Activated CD8-positive, alpha-beta T cell treated with anti-CD3 and anti-CD28 coated beads for 36 hours (primary cell): ENCODE data around the gene CEP85L. TPM values are rescaled to one million over a fixed set of nuclear protein-coding genes. Genes with fewer than 3 reads are reported as not detected.

Experiments used
- ATAC-seq: fragments of 200-7000 bp; cut with Tn5 transposase; one replicate; pipeline ENCODE4 v1.10.0; 2021; ENCODE audit warnings: mild to moderate bottlenecking, moderate library complexity
- CTCF ChIA-PET: fragments of 350-600 bp; sonication (Branson Sonifier 250); formaldehyde crosslinking; loops from one replicate; lab custom pipeline; 2021; ENCODE audit warnings: antibody characterized with exemption; lab: Charles Lee
- POLR2A ChIA-PET: fragments of 350-600 bp; sonication (Branson Sonifier 250); formaldehyde crosslinking; loops from one replicate; lab custom pipeline; 2021; ENCODE audit warnings: antibody characterized with exemption; lab: Charles Lee
- DNase-seq: peaks from one replicate; pipeline ENCODE4 v3.0.0-alpha.2; 2020
- H3K27ac Mint-ChIP-seq: one replicate; pipeline ENCODE4 v1.8.0; 2021; ENCODE audit warnings: mild to moderate bottlenecking, mixed read lengths
- H3K27me3 Mint-ChIP-seq: one replicate; pipeline ENCODE4 v1.8.0; 2021; ENCODE audit warnings: mixed read lengths
- H3K36me3 Mint-ChIP-seq: one replicate; pipeline ENCODE4 v1.8.0; 2021; ENCODE audit warnings: low read depth, mixed read lengths
- H3K4me1 Mint-ChIP-seq: one replicate; pipeline ENCODE4 v1.8.0; 2021; ENCODE audit warnings: low read depth, mixed read lengths
- H3K4me3 Mint-ChIP-seq: one replicate; pipeline ENCODE4 v1.8.0; 2021; ENCODE audit warnings: mild to moderate bottlenecking, moderate library complexity, mixed read lengths
- H3K9me3 Mint-ChIP-seq: one replicate; pipeline ENCODE4 v1.8.0; 2021; ENCODE audit warnings: mixed read lengths
- intact Hi-C: fragments of 100-400 bp; cut with micrococcal nuclease; formaldehyde crosslinking; loops from one replicate; pipeline ENCODE4 v1.10.0; 2022
- total RNA-seq, 2 experiments: library from RNA; stranded (reverse); gene quantifications; one replicate each; pipeline ENCODE4 v1.2.3, GENCODE V29; 2021
- TF ChIP-seq, protein P1 (sequence below): fragments of 200-600 bp; IDR thresholded peaks from one replicate; pipeline ENCODE4 v1.8.0; 2022; ENCODE audit warnings: antibody characterized with exemption, mild to moderate bottlenecking

The CEP85L gene
- total RNA-seq, 2 experiments from 2014 or later, result 39.6 to 40.3 TPM

DNA sequence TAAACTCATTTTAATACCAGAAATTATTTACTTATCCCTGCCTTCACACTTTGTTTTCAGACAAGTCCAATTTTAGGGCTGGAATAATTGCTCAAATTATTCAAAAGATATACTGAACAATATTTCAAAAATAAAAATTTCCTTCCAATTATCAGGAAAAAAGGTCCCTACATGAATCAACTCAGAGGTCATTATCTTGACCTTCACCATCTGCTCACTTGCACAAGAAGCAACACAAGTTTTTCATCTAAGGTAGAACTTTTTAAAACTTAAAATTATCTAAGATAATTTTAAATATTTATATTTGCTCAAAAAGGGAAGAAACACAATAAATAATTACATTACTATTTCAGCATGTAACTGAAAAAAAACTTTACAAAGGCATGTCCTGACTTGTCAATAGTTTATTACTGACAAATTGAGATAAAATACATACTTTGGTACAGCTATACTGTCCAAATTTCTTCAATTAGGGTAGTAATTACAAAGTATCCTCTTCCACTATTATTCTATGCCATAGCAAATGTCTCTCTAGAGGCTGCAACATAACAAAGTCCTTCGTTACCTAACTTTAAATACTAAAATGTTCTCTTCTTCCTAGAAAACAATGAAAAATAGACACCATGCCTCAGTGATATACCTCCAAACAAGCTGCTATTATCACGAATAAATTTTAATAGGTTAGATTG, 2.4 kb downstream of the CEP85L start:
- TF ChIP-seq, protein P1, sequence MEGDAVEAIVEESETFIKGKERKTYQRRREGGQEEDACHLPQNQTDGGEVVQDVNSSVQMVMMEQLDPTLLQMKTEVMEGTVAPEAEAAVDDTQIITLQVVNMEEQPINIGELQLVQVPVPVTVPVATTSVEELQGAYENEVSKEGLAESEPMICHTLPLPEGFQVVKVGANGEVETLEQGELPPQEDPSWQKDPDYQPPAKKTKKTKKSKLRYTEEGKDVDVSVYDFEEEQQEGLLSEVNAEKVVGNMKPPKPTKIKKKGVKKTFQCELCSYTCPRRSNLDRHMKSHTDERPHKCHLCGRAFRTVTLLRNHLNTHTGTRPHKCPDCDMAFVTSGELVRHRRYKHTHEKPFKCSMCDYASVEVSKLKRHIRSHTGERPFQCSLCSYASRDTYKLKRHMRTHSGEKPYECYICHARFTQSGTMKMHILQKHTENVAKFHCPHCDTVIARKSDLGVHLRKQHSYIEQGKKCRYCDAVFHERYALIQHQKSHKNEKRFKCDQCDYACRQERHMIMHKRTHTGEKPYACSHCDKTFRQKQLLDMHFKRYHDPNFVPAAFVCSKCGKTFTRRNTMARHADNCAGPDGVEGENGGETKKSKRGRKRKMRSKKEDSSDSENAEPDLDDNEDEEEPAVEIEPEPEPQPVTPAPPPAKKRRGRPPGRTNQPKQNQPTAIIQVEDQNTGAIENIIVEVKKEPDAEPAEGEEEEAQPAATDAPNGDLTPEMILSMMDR, result no peak
- CTCF ChIA-PET, result interaction anchor here (0.9 to 1.1 kb wide), 2 partner anchors 75 to 83 kb away, joined by 3 to 4 read pairs; no protein-coding TSS in a partner anchor

DNA sequence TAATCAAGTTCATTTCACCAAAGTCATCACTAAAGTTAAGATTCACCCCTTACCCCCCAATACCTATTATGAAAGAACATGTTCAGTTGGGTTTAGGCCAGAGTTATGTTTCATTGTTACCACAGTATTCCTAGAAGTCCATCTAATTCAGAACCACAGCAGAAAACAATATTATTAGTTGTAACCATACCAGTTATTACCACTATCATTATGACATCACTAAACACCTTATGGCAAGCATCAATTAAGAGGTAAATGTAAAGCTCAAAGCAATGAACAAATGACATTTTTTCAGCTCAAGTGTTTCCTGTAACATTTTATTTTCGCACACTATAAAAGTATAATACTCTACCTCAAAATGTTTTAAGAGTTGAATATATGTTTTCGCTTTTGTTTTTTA, 4.4 kb downstream of the CEP85L start:
- Mint-ChIP-seq H3K27me3 (no peaks in the 10 kb centered on the region), H3K27ac (no peak overlapping the region), H3K4me1 (peaks cover 46% of the 10 kb centered on the region), H3K36me3 (peaks cover 32% of the 10 kb centered on the region), H3K9me3 (no peaks in the 10 kb centered on the region), H3K4me3 (no peak overlapping the region)
- CTCF ChIA-PET, result interaction anchor here (0.9 to 1.3 kb wide), 4 partner anchors 11 to 130 kb away, joined by 3 read pairs; no protein-coding TSS in a partner anchor
- TF ChIP-seq, protein P1, result no peak
- POLR2A ChIA-PET, result interaction anchor here (0.7 to 1.0 kb wide), 2 partner anchors 35 to 131 kb away, joined by 3 read pairs; no protein-coding TSS in a partner anchor
- intact Hi-C loops, result no loop called here
- ATAC-seq, result no peak
- DNase-seq, result no peak

More for the DNA sequence above, 2.4 kb downstream of the CEP85L start:
- Mint-ChIP-seq H3K4me3 (peak overlapping the region; percentile 87), H3K4me1 (peaks cover 56% of the 10 kb centered on the region), H3K9me3 (no peaks in the 10 kb centered on the region), H3K36me3 (peaks cover 37% of the 10 kb centered on the region), H3K27me3 (no peaks in the 10 kb centered on the region), H3K27ac (no peak overlapping the region)
- DNase-seq, result no peak
- intact Hi-C loops, result no loop called here
- ATAC-seq, result no peak
- POLR2A ChIA-PET, result interaction anchor here (1.5 to 1.7 kb wide), 2 partner anchors 61 to 77 kb away, joined by 3 read pairs; no protein-coding TSS in a partner anchor

DNA sequence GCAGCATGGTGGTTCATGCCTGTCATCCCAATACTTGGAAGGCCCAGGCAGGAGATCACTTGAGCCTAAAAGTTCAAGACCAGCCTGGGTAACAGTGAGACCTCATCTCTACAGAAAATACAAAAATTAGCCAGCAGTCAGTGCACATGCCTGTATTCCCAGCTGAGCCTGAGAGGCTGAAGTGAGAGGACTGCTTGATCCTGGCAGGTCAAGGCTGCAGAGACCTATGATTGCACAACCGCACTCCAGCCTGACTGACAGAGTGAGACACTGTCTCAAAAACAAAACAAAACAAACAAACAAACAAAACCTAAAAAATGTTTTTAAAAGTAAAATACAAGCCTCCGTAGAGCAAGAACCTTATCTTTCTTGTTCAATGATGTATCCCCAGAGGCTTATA, 6.0 kb downstream of the CEP85L start:
- Mint-ChIP-seq H3K27ac (no peak overlapping the region), H3K27me3 (no peaks in the 10 kb centered on the region), H3K4me1 (peaks cover 52% of the 10 kb centered on the region), H3K9me3 (no peaks in the 10 kb centered on the region), H3K36me3 (peaks cover 28% of the 10 kb centered on the region), H3K4me3 (no peak overlapping the region)
- intact Hi-C loops, result no loop called here
- TF ChIP-seq, protein P1, result no peak
- no peak for ATAC-seq
- ChIA-PET CTCF (interaction anchor here (1.4 kb wide), 1 partner anchor 10 kb away, joined by 3 read pairs; no protein-coding TSS in a partner anchor), POLR2A (interaction anchor here (1.0 kb wide), 1 partner anchor 62 kb away, joined by 3 read pairs; no protein-coding TSS in a partner anchor)
- no peak for DNase-seq

DNA sequence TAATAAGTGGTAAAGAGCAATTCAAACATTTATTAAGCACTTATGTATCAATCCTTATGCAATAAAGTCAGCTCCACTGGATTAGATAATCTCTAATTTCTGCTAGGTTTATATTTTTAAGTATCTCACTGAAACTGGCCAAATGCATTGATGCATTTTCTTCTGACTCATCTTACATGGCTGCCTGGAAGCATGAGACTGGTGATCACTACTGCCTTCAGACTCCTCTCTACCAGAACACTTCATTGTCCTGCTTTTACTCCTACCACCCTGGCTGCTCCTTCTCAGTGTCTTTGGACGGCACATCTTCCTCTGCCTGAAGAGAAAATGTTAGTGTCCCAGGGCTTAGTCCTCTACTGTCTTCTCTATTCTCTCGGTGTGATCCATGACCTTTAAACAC, 7.4 kb downstream of the CEP85L start:
- CTCF ChIA-PET, result interaction anchor here (1.4 kb wide), 1 partner anchor 8 kb away, joined by 3 read pairs; no protein-coding TSS in a partner anchor
- POLR2A ChIA-PET, result no interaction called here
- no peaks in the 10 kb centered on the region for H3K9me3 Mint-ChIP-seq

More for the DNA sequence above, 7.4 kb downstream of the CEP85L start:
- no peak overlapping the region for H3K4me3 Mint-ChIP-seq
- peak overlapping the region; percentile 6 for H3K27ac Mint-ChIP-seq
- H3K36me3 Mint-ChIP-seq, result peaks cover 22% of the 10 kb centered on the region
- intact Hi-C loops, result no loop called here
- ATAC-seq (peak; percentile 39), DNase-seq (no peak)
- no peaks in the 10 kb centered on the region for H3K27me3 Mint-ChIP-seq
- H3K4me1 Mint-ChIP-seq, result peaks cover 54% of the 10 kb centered on the region
- TF ChIP-seq, protein P1, result no peak
